ENCODE results near the gene BDP1. TPM values are rescaled to one million over a fixed set of nuclear protein-coding genes. Genes with fewer than 3 reads are reported as not detected.

The BDP1 gene
- total RNA-seq, 4 donors from 2014 or later = 30.9 to 69.1 (median 47.5) TPM

- no peaks in the 10 kb centered on the region for H3K27me3 ChIP-seq
- intact Hi-C loops (cut with DNase I; ENCODE audit: low total_unique reads) = no loop called here
- H3K9me3 ChIP-seq = no peaks in the 10 kb centered on the region
- in situ Hi-C loops (cut with MboI; ENCODE audit: low pct_ligation_motif_present in 1 of 4, low pct_unique_long_range_greater_than_20kb in 1 of 4, low sequenced_read_pairs in 3 of 4) = no loop called here
- H3K4me3 ChIP-seq = peak overlapping the region in 1 of 4 donors; percentile 78
- no peaks in the 10 kb centered on the region for H3K36me3 ChIP-seq
- no peak overlapping the region for H3K27ac ChIP-seq
- peaks cover 5 to 21% (median 14%) of the 10 kb centered on the region in 4 donors for H3K4me1 ChIP-seq
- TF ChIP-seq EP300 (IDR thresholded peaks at IDR 0.05; ENCODE audit: low read depth) = no peak
- TF ChIP-seq POLR2A (IDR thresholded peaks at IDR 0.05) = no peak
- no peak for TF ChIP-seq CTCF (IDR thresholded peaks at IDR 0.05)
- TF ChIP-seq POLR2AphosphoS5 (IDR thresholded peaks at IDR 0.05) = no peak
- 83 to 90% methylated on average over 2 of the region's 2 CpGs for WGBS, 2 donors (ENCODE audit: low coverage in 1 of 2)
- no peak for DNase-seq
Measured at GRCh38 chr5:71588533-71588885, 133.1 kb downstream of the BDP1 start.

GRCh38 chr5:71589903-71590302, 134.5 kb downstream of the BDP1 start:
- Histone ChIP-seq H3K27me3 (no peaks in the 10 kb centered on the region), H3K9me3 (no peaks in the 10 kb centered on the region), H3K4me1 (peaks cover 5 to 21% (median 14%) of the 10 kb centered on the region in 4 donors), H3K27ac (no peak overlapping the region), H3K36me3 (no peaks in the 10 kb centered on the region), H3K4me3 (no peak overlapping the region)
- TF ChIP-seq EP300 (IDR thresholded peaks at IDR 0.05; ENCODE audit: low read depth) (no peak), POLR2A (IDR thresholded peaks at IDR 0.05) (no peak), POLR2AphosphoS5 (IDR thresholded peaks at IDR 0.05) (no peak), CTCF (IDR thresholded peaks at IDR 0.05) (no peak)
- in situ Hi-C loops (cut with MboI; ENCODE audit: low pct_ligation_motif_present in 1 of 4, low pct_unique_long_range_greater_than_20kb in 1 of 4, low sequenced_read_pairs in 3 of 4) (no loop called here), intact Hi-C loops (cut with DNase I; ENCODE audit: low total_unique reads) (no loop called here)
- 43% methylated on average over 2 of the region's 2 CpGs; no CpG with 5 or more reads in 1 of the 2 donors for WGBS, 2 donors (ENCODE audit: low coverage in 1 of 2)
- DNase-seq = no peak

DNA sequence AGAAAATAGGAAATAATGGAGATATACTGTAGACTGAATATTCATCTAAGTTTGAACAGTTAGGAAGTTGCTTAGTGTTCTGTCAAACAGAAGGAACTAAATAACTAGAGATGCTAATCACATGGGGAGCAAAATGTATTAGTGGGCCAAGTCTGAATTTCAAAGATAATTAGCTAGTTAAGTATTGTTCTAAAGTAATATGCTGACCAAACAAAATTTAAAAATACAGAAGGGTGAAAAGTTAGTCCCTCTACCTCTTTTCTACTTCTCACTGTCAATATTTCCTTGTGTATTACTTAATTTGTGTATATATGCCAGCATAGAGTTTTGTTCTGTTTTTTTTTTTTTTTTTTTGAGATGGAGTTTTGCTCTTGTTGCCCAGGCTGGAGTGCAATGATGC, 135.6 kb downstream of the BDP1 start:
- H3K9me3 ChIP-seq = no peaks in the 10 kb centered on the region
- TF ChIP-seq CTCF (IDR thresholded peaks at IDR 0.05) (no peak), POLR2A (IDR thresholded peaks at IDR 0.05) (no peak), POLR2AphosphoS5 (IDR thresholded peaks at IDR 0.05) (no peak), EP300 (IDR thresholded peaks at IDR 0.05; ENCODE audit: low read depth) (no peak)
- no peak for DNase-seq
- no peaks in the 10 kb centered on the region for H3K27me3 ChIP-seq
- intact Hi-C loops (cut with DNase I; ENCODE audit: low total_unique reads) = no loop called here
- in situ Hi-C loops (cut with MboI; ENCODE audit: low pct_ligation_motif_present in 1 of 4, low pct_unique_long_range_greater_than_20kb in 1 of 4, low sequenced_read_pairs in 3 of 4) = no loop called here
- peaks cover 0 to under 1% (median 0%) of the 10 kb centered on the region in 4 donors for H3K36me3 ChIP-seq
- H3K27ac ChIP-seq = no peak overlapping the region
- H3K4me1 ChIP-seq = peaks cover 5 to 21% (median 14%) of the 10 kb centered on the region in 4 donors
- no peak overlapping the region for H3K4me3 ChIP-seq

GRCh38 chr5:71596169-71596568, 140.7 kb downstream of the BDP1 start:
- no peaks in the 10 kb centered on the region for H3K9me3 ChIP-seq
- no peaks in the 10 kb centered on the region for H3K27me3 ChIP-seq
- peaks cover 0 to 12% (median 3%) of the 10 kb centered on the region in 4 donors for H3K4me1 ChIP-seq
- in situ Hi-C loops (cut with MboI; ENCODE audit: low pct_ligation_motif_present in 1 of 4, low pct_unique_long_range_greater_than_20kb in 1 of 4, low sequenced_read_pairs in 3 of 4) = no loop called here
- TF ChIP-seq CTCF (IDR thresholded peaks at IDR 0.05) (no peak), POLR2AphosphoS5 (IDR thresholded peaks at IDR 0.05) (no peak), POLR2A (IDR thresholded peaks at IDR 0.05) (no peak), EP300 (IDR thresholded peaks at IDR 0.05; ENCODE audit: low read depth) (no peak)
- no peak for DNase-seq
- no peak overlapping the region for H3K4me3 ChIP-seq
- no peak overlapping the region for H3K27ac ChIP-seq
- 96% methylated on average over 3 to 4 of the region's 4 CpGs for WGBS, 2 donors (ENCODE audit: low coverage in 1 of 2)
- intact Hi-C loops (cut with DNase I; ENCODE audit: low total_unique reads) = no loop called here
- peaks cover 0 to 36% (median 12%) of the 10 kb centered on the region in 4 donors for H3K36me3 ChIP-seq
